SK-N-SH (cell line): ENCODE results near the gene SP100. TPM values are rescaled to one million over a fixed set of nuclear protein-coding genes. Genes with fewer than 3 reads are reported as not detected.

Experiments used
- CTCF ChIA-PET: fragments of 300-600, 350-600 bp; formaldehyde crosslinking; extraction: SDS; loops from one replicate; lab custom pipeline; 2021; lab: Yijun Ruan, JAX
- POLR2A ChIA-PET: fragments of 350-600 bp; sonication (Branson Sonifier 250); formaldehyde crosslinking; extraction: SDS; loops from one replicate; lab custom pipeline; 2020; ENCODE audit warnings: antibody characterized with exemption, inconsistent platforms; lab: Yijun Ruan, JAX
- DNase-seq: peaks from one replicate; pipeline ENCODE4 v3.0.0; 2012
- H2AFZ ChIP-seq: fragments of 200-600 bp; sonication (generic); 2 replicates; pipeline ENCODE4 v1.8.1; 2016; ENCODE audit warnings: antibody characterized with exemption, mild to moderate bottlenecking, low read depth
- H3F3A ChIP-seq: fragments of 200-600 bp; sonication (generic); replicated peaks from 2 replicates; pipeline ENCODE3; 2016; ENCODE audit warnings: antibody characterized with exemption, mild to moderate bottlenecking; ENCODE audit not compliant: insufficient read depth
- H3K27ac ChIP-seq, 2 experiments: fragments of 200-500 bp in 1 of 2; fragments of 200-600 bp in 1 of 2; sonication (Bioruptor generic) in 1 of 2; sonication (generic), shearing (Covaris generic) in 1 of 2; 2 replicates each; pipeline versions ENCODE4 v1.5.1 to v1.6.1; 2014 to 2016; ENCODE audit warnings: low read depth in 2 of 2, inconsistent platforms in 1 of 2, low read length in 1 of 2, mild to moderate bottlenecking in 1 of 2, mixed read lengths in 1 of 2
- H3K27me3 ChIP-seq: fragments of 200-600 bp; sonication (generic), shearing (Covaris generic); 2 replicates; pipeline ENCODE4 v1.6.1; 2016; ENCODE audit warnings: mixed run types; ENCODE audit not compliant: insufficient read depth
- H3K36me3 ChIP-seq, 2 experiments: fragments of 200-500 bp in 1 of 2; fragments of 200-600 bp in 1 of 2; sonication (Bioruptor generic) in 1 of 2; sonication (generic) in 1 of 2; replicated peaks in 1 of 2; 2 replicates each; pipeline versions ENCODE3 to v1.5.1; 2014 to 2016; ENCODE audit warnings: low read length in 1 of 2, mild to moderate bottlenecking in 1 of 2; ENCODE audit not compliant: insufficient read depth in 2 of 2, control insufficient read depth in 1 of 2
- H3K4me1 ChIP-seq, 2 experiments: fragments of 200-500 bp in 1 of 2; fragments of 200-600 bp in 1 of 2; sonication (Bioruptor generic) in 1 of 2; sonication (generic), shearing (Covaris generic) in 1 of 2; 2 replicates each; pipeline versions ENCODE4 v1.5.1 to v1.6.1; 2014 to 2016; ENCODE audit warnings: low read depth in 1 of 2, low read length in 1 of 2, mixed run types in 1 of 2; ENCODE audit not compliant: insufficient read depth in 2 of 2, control insufficient read depth in 1 of 2
- H3K4me2 ChIP-seq: fragments of 200-600 bp; sonication (generic), shearing (Covaris generic); 2 replicates; pipeline ENCODE4 v1.6.1; 2017; ENCODE audit warnings: mixed run types
- H3K4me3 ChIP-seq, 2 experiments: fragments of 200-500 bp in 1 of 2; fragments of 200-600 bp in 1 of 2; sonication (Bioruptor generic) in 1 of 2; sonication (generic), shearing (Covaris generic) in 1 of 2; 2 replicates each; pipeline versions ENCODE4 v1.5.1 to v1.8.1; 2014 to 2016; ENCODE audit warnings: low read depth in 2 of 2, inconsistent platforms in 1 of 2, low read length in 1 of 2, mild to moderate bottlenecking in 1 of 2, mixed read lengths in 1 of 2, moderate library complexity in 1 of 2
- H3K79me2 ChIP-seq: fragments of 200-600 bp; sonication (generic); 2 replicates; pipeline ENCODE4 v1.8.1; 2017; ENCODE audit warnings: mild to moderate bottlenecking; ENCODE audit not compliant: insufficient read depth
- H3K9ac ChIP-seq: fragments of 200-600 bp; sonication (generic); 2 replicates; pipeline ENCODE4 v1.6.1; 2017; ENCODE audit warnings: mixed run types
- H3K9me2 ChIP-seq: fragments of 200-600 bp; sonication (generic); 2 replicates; pipeline ENCODE4 v1.6.1; 2017; ENCODE audit warnings: mixed run types
- H3K9me3 ChIP-seq: fragments of 200-600 bp; sonication (generic); 2 replicates; pipeline ENCODE4 v1.6.1; 2017; ENCODE audit warnings: mixed run types, mild to moderate bottlenecking, moderate library complexity
- H4K20me1 ChIP-seq: fragments of 200-600 bp; sonication (generic); 2 replicates; pipeline ENCODE4 v1.6.1; 2017; ENCODE audit warnings: mild to moderate bottlenecking, mixed run types; ENCODE audit not compliant: insufficient read depth
- EP300 ChIP-seq, 2 experiments: IDR thresholded peaks; 2 replicates each; pipeline versions ENCODE4 v1.4.0 to v1.6.1; 2012; ENCODE audit warnings: borderline replicate concordance in 1 of 2, low read depth in 1 of 2, low read length in 1 of 2
- EZH2phosphoT487 ChIP-seq: fragments of 200-600 bp; sonication (generic); IDR thresholded peaks from 2 replicates; pipeline ENCODE4 v1.6.1; 2017; ENCODE audit warnings: low read depth, mixed run types, mild to moderate bottlenecking, antibody characterized with exemption, moderate library complexity, borderline replicate concordance
- FOXJ3 ChIP-seq: sonication (generic); formaldehyde crosslinking; IDR thresholded peaks from 2 replicates; pipeline ENCODE4 v1.5.1; 2020; ENCODE audit warnings: mild to moderate bottlenecking, missing genetic modification reagents
- GATA2 ChIP-seq: sonication (generic); formaldehyde crosslinking; IDR thresholded peaks from 2 replicates; pipeline ENCODE4 v1.5.0; 2020; ENCODE audit warnings: mild to moderate bottlenecking, missing genetic modification reagents
- JUND ChIP-seq: IDR thresholded peaks from 2 replicates; pipeline ENCODE4 v1.4.0; 2012
- MEF2A ChIP-seq: IDR thresholded peaks from 2 replicates; pipeline ENCODE4 v1.4.0; 2012; ENCODE audit warnings: low read depth, borderline replicate concordance
- NFIC ChIP-seq: IDR thresholded peaks from 2 replicates; pipeline ENCODE4 v1.4.0; 2012; ENCODE audit warnings: borderline replicate concordance
- NRF1 ChIP-seq: IDR thresholded peaks from 2 replicates; pipeline ENCODE4 v1.6.1; 2012; ENCODE audit warnings: low read depth, mild to moderate bottlenecking, low read length
- POLR2AphosphoS5 ChIP-seq: IDR thresholded peaks from 2 replicates; pipeline ENCODE4 v1.6.1; 2012; ENCODE audit warnings: low read depth, low read length
- RAD21 ChIP-seq: IDR thresholded peaks from 2 replicates; pipeline ENCODE4 v1.6.1; 2012; ENCODE audit warnings: mild to moderate bottlenecking, low read length
- RCOR1 ChIP-seq: fragments of 150-350 bp; IDR thresholded peaks from 2 replicates; pipeline ENCODE4 v1.6.1; 2017; ENCODE audit warnings: antibody characterized with exemption, low read length
- RXRA ChIP-seq: IDR thresholded peaks from 2 replicates; pipeline ENCODE4 v1.4.0; 2012; ENCODE audit warnings: low read depth, mild to moderate bottlenecking, borderline replicate concordance
- SMC3 ChIP-seq: IDR thresholded peaks from 2 replicates; pipeline ENCODE4 v1.6.1; 2012; ENCODE audit warnings: low read depth, low read length, improper control_type of control experiment
- TEAD4 ChIP-seq: IDR thresholded peaks from 2 replicates; pipeline ENCODE4 v1.4.0; 2012; ENCODE audit warnings: mild to moderate bottlenecking, borderline replicate concordance; ENCODE audit not compliant: insufficient read depth
- YY1 ChIP-seq: IDR thresholded peaks from 2 replicates; pipeline ENCODE4 v1.4.0; 2012; ENCODE audit warnings: low read depth, mild to moderate bottlenecking
- WGBS: methylation state at CpG from one replicate; pipeline ENCODE4 v1.1.6; 2017; ENCODE audit warnings: low lambda C conversion rate; 5-methylcytosine and 5-hydroxymethylcytosine counted together
- polyA plus RNA-seq, 3 experiments: library from polyadenylated mRNA; depleted of rRNA; stranded (reverse); fragments of >200 nt; gene quantifications; 2 replicates each; pipeline ENCODE4 v1.2.3, GENCODE V29; 2012
- TF ChIP-seq, protein P1 (sequence below): IDR thresholded peaks from 2 replicates; pipeline ENCODE4 v1.4.0; 2012; ENCODE audit warnings: low read depth, borderline replicate concordance
- TF ChIP-seq, protein P2 (sequence below): IDR thresholded peaks from 2 replicates; pipeline ENCODE4; 2012
- TF ChIP-seq, protein P3 (sequence below): fragments of 150-350 bp; IDR thresholded peaks from 2 replicates; pipeline ENCODE4 v1.6.1; 2017; ENCODE audit warnings: antibody characterized with exemption, low read length, low read depth, borderline replicate concordance
- TF ChIP-seq, protein P4 (sequence below): IDR thresholded peaks from 2 replicates; pipeline ENCODE4 v1.4.0; 2012; ENCODE audit warnings: low read depth

The SP100 gene
- polyA plus RNA-seq, 1 of the 3 experiments (the other 2 are of a cell fraction): 38.1 TPM

DNA sequence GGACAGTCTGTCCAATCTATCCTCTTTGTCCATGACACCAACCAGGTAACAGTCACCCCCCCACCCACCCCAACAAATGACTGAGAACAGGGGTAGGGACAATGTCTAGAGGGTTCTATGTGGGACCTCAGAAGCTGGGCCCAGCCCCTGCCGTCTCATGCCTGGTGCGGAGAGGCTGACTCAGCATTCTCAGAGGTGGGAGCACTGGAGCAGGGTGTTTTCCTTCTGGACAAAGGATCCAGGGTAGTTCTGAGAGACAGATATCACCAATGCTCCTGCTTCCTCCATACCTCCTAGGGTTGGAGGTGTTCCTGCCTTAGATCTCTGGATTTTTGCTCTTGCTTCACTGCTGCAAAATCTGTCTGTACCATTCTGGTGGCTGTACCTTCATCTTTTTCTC is 33.9 kb upstream of the SP100 start:
- no peak overlapping the region for H3K27ac ChIP-seq
- H3K4me2 ChIP-seq: no peak overlapping the region
- H3K4me1 ChIP-seq: no peaks in the 10 kb centered on the region
- no peak overlapping the region for H2AFZ ChIP-seq
- POLR2A ChIA-PET: no interaction called here
- no peaks in the 10 kb centered on the region for H3K27me3 ChIP-seq
- H3K9ac ChIP-seq: no peak overlapping the region
- no peak for TF ChIP-seq POLR2AphosphoS5
- no peak for TF ChIP-seq NFIC
- TF ChIP-seq EP300 (IDR thresholded peaks at IDR 0.05; ENCODE audit: borderline replicate concordance in 1 of 2, low read depth in 1 of 2, low read length in 1 of 2): no peak
- no peak for TF ChIP-seq GATA2 (CRISPR knock-in tag)
- no peak for TF ChIP-seq FOXJ3
- TF ChIP-seq SMC3: no peak
- no peak for TF ChIP-seq RAD21
- TF ChIP-seq RXRA: no peak
- TF ChIP-seq TEAD4: no peak
- TF ChIP-seq, protein P1, sequence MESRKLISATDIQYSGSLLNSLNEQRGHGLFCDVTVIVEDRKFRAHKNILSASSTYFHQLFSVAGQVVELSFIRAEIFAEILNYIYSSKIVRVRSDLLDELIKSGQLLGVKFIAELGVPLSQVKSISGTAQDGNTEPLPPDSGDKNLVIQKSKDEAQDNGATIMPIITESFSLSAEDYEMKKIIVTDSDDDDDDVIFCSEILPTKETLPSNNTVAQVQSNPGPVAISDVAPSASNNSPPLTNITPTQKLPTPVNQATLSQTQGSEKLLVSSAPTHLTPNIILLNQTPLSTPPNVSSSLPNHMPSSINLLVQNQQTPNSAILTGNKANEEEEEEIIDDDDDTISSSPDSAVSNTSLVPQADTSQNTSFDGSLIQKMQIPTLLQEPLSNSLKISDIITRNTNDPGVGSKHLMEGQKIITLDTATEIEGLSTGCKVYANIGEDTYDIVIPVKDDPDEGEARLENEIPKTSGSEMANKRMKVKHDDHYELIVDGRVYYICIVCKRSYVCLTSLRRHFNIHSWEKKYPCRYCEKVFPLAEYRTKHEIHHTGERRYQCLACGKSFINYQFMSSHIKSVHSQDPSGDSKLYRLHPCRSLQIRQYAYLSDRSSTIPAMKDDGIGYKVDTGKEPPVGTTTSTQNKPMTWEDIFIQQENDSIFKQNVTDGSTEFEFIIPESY: no peak
- TF ChIP-seq EZH2phosphoT487: no peak
- TF ChIP-seq YY1: no peak
- TF ChIP-seq, protein P2, sequence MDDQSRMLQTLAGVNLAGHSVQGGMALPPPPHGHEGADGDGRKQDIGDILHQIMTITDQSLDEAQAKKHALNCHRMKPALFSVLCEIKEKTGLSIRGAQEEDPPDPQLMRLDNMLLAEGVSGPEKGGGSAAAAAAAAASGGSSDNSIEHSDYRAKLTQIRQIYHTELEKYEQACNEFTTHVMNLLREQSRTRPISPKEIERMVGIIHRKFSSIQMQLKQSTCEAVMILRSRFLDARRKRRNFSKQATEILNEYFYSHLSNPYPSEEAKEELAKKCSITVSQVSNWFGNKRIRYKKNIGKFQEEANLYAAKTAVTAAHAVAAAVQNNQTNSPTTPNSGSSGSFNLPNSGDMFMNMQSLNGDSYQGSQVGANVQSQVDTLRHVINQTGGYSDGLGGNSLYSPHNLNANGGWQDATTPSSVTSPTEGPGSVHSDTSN: no peak
- TF ChIP-seq MEF2A: no peak
- TF ChIP-seq, protein P3, sequence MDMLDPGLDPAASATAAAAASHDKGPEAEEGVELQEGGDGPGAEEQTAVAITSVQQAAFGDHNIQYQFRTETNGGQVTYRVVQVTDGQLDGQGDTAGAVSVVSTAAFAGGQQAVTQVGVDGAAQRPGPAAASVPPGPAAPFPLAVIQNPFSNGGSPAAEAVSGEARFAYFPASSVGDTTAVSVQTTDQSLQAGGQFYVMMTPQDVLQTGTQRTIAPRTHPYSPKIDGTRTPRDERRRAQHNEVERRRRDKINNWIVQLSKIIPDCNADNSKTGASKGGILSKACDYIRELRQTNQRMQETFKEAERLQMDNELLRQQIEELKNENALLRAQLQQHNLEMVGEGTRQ: no peak
- TF ChIP-seq RCOR1: no peak
- TF ChIP-seq NRF1: no peak
- TF ChIP-seq JUND: no peak
- TF ChIP-seq, protein P4, sequence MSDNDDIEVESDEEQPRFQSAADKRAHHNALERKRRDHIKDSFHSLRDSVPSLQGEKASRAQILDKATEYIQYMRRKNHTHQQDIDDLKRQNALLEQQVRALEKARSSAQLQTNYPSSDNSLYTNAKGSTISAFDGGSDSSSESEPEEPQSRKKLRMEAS: no peak
- peaks cover 18 to 53% of the 10 kb centered on the region in 2 experiments for H3K36me3 ChIP-seq
- H3K9me2 ChIP-seq: no peaks in the 10 kb centered on the region
- CTCF ChIA-PET: no interaction called here
- H3K4me3 ChIP-seq: no peak overlapping the region
- no peaks in the 10 kb centered on the region for H3F3A ChIP-seq
- no peaks in the 10 kb centered on the region for H3K79me2 ChIP-seq
- H4K20me1 ChIP-seq: no peaks in the 10 kb centered on the region
- DNase-seq: no peak
- 100% methylated on average over 1 of the region's 2 CpGs for WGBS
- no peaks in the 10 kb centered on the region for H3K9me3 ChIP-seq
